Prostate gland (tissue), 2 donors: ENCODE measurements around the gene NELFB.

Source experiments
- POLR2A ChIP-seq: fragments of 450-650 bp; IDR thresholded peaks from one replicate; pipeline ENCODE4 v1.6.1; 2016; ENCODE audit warnings: antibody characterized with exemption, mild to moderate bottlenecking
- POLR2AphosphoS5 ChIP-seq: sonication (generic); formaldehyde crosslinking; IDR thresholded peaks from one replicate; pipeline ENCODE4 v1.6.1; 2017; ENCODE audit warnings: antibody characterized with exemption
- TF ChIP-seq, protein P1 (sequence below), 4 experiments: fragments of 200-600 bp in 2 of 4; fragments of 450-650 bp in 2 of 4; sonication (generic) in 2 of 4; IDR thresholded peaks; 1 replicate in 3 of 4; 2 replicates in 1 of 4; pipeline ENCODE4 v1.5.1; 2016 to 2019; ENCODE audit warnings: antibody characterized with exemption in 4 of 4, mild to moderate bottlenecking in 2 of 4, moderate library complexity in 2 of 4

DNA sequence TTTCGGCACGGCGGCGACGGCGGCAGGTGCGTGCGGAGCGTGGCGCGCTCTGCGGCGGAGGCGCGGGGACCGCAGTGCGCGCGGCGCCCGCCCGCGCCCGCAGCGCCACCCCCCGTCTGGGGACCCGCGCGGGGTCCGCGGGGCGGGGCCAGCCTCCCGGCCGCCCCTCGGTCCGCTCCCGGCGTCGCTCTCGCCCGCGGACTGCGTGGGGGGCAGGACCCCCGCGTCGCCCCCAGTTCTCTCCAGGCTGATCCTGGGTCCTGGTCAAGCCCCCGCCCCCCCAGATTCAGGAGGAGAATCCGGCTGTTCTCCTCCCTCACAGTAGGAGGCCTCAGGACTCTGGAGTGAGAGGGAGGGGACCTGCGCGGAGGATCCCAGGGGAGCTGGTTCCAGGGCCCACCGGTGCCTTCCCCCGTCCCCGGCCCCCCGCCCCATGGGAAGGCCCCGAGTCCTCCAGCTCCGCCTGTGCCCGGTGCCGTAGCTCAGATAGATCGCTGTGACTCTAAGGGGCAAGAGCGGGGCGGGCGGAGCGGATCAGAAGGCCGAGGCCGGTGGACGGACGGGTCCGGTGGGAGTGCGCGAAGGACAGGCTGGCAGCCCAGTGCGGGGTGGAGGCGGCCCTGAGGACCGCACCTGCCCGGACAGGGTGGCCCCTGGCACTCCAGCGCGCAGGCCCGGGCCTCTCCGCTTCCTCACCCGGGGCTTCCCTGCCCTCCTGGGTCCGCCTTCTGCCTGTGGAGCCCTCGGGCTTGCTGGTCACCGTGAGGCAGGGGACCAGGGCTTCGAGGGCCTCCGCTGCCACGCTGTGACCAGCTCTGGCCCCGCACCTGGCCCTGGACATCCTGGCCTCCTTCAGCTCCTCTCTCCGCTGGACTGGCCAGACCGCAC lies 32.7 kb upstream of the NELFB start, which contains the start of gene RNF208:
- TF ChIP-seq, protein P1, sequence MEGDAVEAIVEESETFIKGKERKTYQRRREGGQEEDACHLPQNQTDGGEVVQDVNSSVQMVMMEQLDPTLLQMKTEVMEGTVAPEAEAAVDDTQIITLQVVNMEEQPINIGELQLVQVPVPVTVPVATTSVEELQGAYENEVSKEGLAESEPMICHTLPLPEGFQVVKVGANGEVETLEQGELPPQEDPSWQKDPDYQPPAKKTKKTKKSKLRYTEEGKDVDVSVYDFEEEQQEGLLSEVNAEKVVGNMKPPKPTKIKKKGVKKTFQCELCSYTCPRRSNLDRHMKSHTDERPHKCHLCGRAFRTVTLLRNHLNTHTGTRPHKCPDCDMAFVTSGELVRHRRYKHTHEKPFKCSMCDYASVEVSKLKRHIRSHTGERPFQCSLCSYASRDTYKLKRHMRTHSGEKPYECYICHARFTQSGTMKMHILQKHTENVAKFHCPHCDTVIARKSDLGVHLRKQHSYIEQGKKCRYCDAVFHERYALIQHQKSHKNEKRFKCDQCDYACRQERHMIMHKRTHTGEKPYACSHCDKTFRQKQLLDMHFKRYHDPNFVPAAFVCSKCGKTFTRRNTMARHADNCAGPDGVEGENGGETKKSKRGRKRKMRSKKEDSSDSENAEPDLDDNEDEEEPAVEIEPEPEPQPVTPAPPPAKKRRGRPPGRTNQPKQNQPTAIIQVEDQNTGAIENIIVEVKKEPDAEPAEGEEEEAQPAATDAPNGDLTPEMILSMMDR (IDR thresholded peaks at IDR 0.05): no peak
- no peak for TF ChIP-seq POLR2A
- TF ChIP-seq POLR2AphosphoS5: no peak
